ENCODE results near the gene KIF16B. TPM values are rescaled to one million over a fixed set of nuclear protein-coding genes. Genes with fewer than 3 reads are reported as not detected.
A peak's percentile ranks its signal among the peaks of the same experiment; 100 is the strongest.
"Not testable (repeated sequence)": the region's sequence is repeated elsewhere in the genome, so short reads cannot be mapped to it uniquely, and the experiment has no call there.

Gene KIF16B
- total RNA-seq, 2 donors from 2014 or later: 6.9 to 9.8 TPM

- ATAC-seq (replicated peaks): no peak
- Mint-ChIP-seq H3K27me3 (peaks cover 22% of the 10 kb centered on the region), H3K36me3 (ENCODE audit: low read depth) (no peaks in the 10 kb centered on the region), H3K4me3 (no peak overlapping the region), H3K27ac (no peak overlapping the region), H3K4me1 (no peaks in the 10 kb centered on the region), H3K9me3 (no peaks in the 10 kb centered on the region)
Observed at GRCh38 chr20:16606468-16607070, 33.3 kb upstream of the KIF16B start.

GRCh38 chr20:16601047-16601446 lies 27.8 kb upstream of the KIF16B start:
- H3K9me3 Mint-ChIP-seq: no peaks in the 10 kb centered on the region
- ATAC-seq (replicated peaks): no peak
- no peak overlapping the region for H3K27ac Mint-ChIP-seq
- H3K27me3 Mint-ChIP-seq: peaks cover 13% of the 10 kb centered on the region
- no peak overlapping the region for H3K4me3 Mint-ChIP-seq
- no peaks in the 10 kb centered on the region for H3K4me1 Mint-ChIP-seq
- H3K36me3 Mint-ChIP-seq (ENCODE audit: low read depth): no peaks in the 10 kb centered on the region

- H3K27ac Mint-ChIP-seq: no peak overlapping the region
- H3K4me1 Mint-ChIP-seq: no peaks in the 10 kb centered on the region
- no peaks in the 10 kb centered on the region for H3K9me3 Mint-ChIP-seq
- no peak overlapping the region for H3K4me3 Mint-ChIP-seq
- no peaks in the 10 kb centered on the region for H3K36me3 Mint-ChIP-seq (ENCODE audit: low read depth)
- peaks cover 19% of the 10 kb centered on the region for H3K27me3 Mint-ChIP-seq
- peak; percentile 95 for ATAC-seq (replicated peaks)
Observed at GRCh38 chr20:16599257-16599656, 26.0 kb upstream of the KIF16B start.

GRCh38 chr20:16596991-16597390 lies 23.7 kb upstream of the KIF16B start:
- no peak for ATAC-seq (replicated peaks)
- H3K4me3 Mint-ChIP-seq: no peak overlapping the region
- H3K27ac Mint-ChIP-seq: no peak overlapping the region
- no peaks in the 10 kb centered on the region for H3K36me3 Mint-ChIP-seq (ENCODE audit: low read depth)
- peaks cover 26% of the 10 kb centered on the region for H3K27me3 Mint-ChIP-seq
- H3K9me3 Mint-ChIP-seq: no peaks in the 10 kb centered on the region
- H3K4me1 Mint-ChIP-seq: no peaks in the 10 kb centered on the region

GRCh38 chr20:16596404-16596803 lies 23.2 kb upstream of the KIF16B start:
- peaks cover 23% of the 10 kb centered on the region for H3K27me3 Mint-ChIP-seq
- not testable (repeated sequence) for H3K9me3 Mint-ChIP-seq; ATAC-seq (replicated peaks); H3K27ac Mint-ChIP-seq; H3K36me3 Mint-ChIP-seq (ENCODE audit: low read depth); H3K4me1 Mint-ChIP-seq; H3K4me3 Mint-ChIP-seq

GRCh38 chr20:16595376-16595775 lies 22.1 kb upstream of the KIF16B start:
- H3K4me1 Mint-ChIP-seq: no peaks in the 10 kb centered on the region
- no peaks in the 10 kb centered on the region for H3K36me3 Mint-ChIP-seq (ENCODE audit: low read depth)
- H3K9me3 Mint-ChIP-seq: no peaks in the 10 kb centered on the region
- ATAC-seq (replicated peaks): no peak
- peaks cover 26% of the 10 kb centered on the region for H3K27me3 Mint-ChIP-seq
- H3K27ac Mint-ChIP-seq: no peak overlapping the region
- no peak overlapping the region for H3K4me3 Mint-ChIP-seq

- Mint-ChIP-seq H3K4me3 (no peak overlapping the region), H3K27ac (no peak overlapping the region), H3K4me1 (no peaks in the 10 kb centered on the region), H3K36me3 (ENCODE audit: low read depth) (no peaks in the 10 kb centered on the region), H3K27me3 (peaks cover 29% of the 10 kb centered on the region), H3K9me3 (no peaks in the 10 kb centered on the region)
- ATAC-seq (replicated peaks): no peak
Observed at GRCh38 chr20:16590041-16590633, 16.9 kb upstream of the KIF16B start.

- Mint-ChIP-seq H3K4me3 (no peak overlapping the region), H3K27me3 (peaks cover 31% of the 10 kb centered on the region), H3K9me3 (no peaks in the 10 kb centered on the region), H3K36me3 (ENCODE audit: low read depth) (no peaks in the 10 kb centered on the region), H3K27ac (no peak overlapping the region), H3K4me1 (no peaks in the 10 kb centered on the region)
- no peak for ATAC-seq (replicated peaks)
Observed at GRCh38 chr20:16589623-16590022, 16.4 kb upstream of the KIF16B start.

GRCh38 chr20:16588241-16588640 lies 15.0 kb upstream of the KIF16B start:
- no peak for ATAC-seq (replicated peaks)
- Mint-ChIP-seq H3K9me3 (no peaks in the 10 kb centered on the region), H3K4me1 (no peaks in the 10 kb centered on the region), H3K27ac (no peak overlapping the region), H3K27me3 (peaks cover 36% of the 10 kb centered on the region), H3K4me3 (no peak overlapping the region), H3K36me3 (ENCODE audit: low read depth) (no peaks in the 10 kb centered on the region)

- no peak for ATAC-seq (replicated peaks)
- peaks cover 40% of the 10 kb centered on the region for H3K27me3 Mint-ChIP-seq
- no peak overlapping the region for H3K4me3 Mint-ChIP-seq
- no peaks in the 10 kb centered on the region for H3K4me1 Mint-ChIP-seq
- no peaks in the 10 kb centered on the region for H3K36me3 Mint-ChIP-seq (ENCODE audit: low read depth)
- no peaks in the 10 kb centered on the region for H3K9me3 Mint-ChIP-seq
- no peak overlapping the region for H3K27ac Mint-ChIP-seq
Observed at GRCh38 chr20:16587066-16587465, 13.8 kb upstream of the KIF16B start.

GRCh38 chr20:16583474-16583873 lies 10.2 kb upstream of the KIF16B start:
- no peak overlapping the region for H3K4me3 Mint-ChIP-seq
- no peak overlapping the region for H3K27ac Mint-ChIP-seq
- no peaks in the 10 kb centered on the region for H3K4me1 Mint-ChIP-seq
- ATAC-seq (replicated peaks): no peak
- no peaks in the 10 kb centered on the region for H3K9me3 Mint-ChIP-seq
- no peaks in the 10 kb centered on the region for H3K36me3 Mint-ChIP-seq (ENCODE audit: low read depth)
- H3K27me3 Mint-ChIP-seq: peaks cover 35% of the 10 kb centered on the region

GRCh38 chr20:16581241-16581640 lies 8.0 kb upstream of the KIF16B start:
- no peaks in the 10 kb centered on the region for H3K36me3 Mint-ChIP-seq (ENCODE audit: low read depth)
- H3K27ac Mint-ChIP-seq: no peak overlapping the region
- no peak for ATAC-seq (replicated peaks)
- no peak overlapping the region for H3K4me3 Mint-ChIP-seq
- H3K9me3 Mint-ChIP-seq: no peaks in the 10 kb centered on the region
- peaks cover 22% of the 10 kb centered on the region for H3K27me3 Mint-ChIP-seq
- H3K4me1 Mint-ChIP-seq: no peaks in the 10 kb centered on the region

- Mint-ChIP-seq H3K36me3 (ENCODE audit: low read depth) (no peaks in the 10 kb centered on the region), H3K27ac (no peak overlapping the region), H3K4me1 (no peaks in the 10 kb centered on the region), H3K4me3 (no peak overlapping the region), H3K27me3 (peaks cover 22% of the 10 kb centered on the region), H3K9me3 (no peaks in the 10 kb centered on the region)
- no peak for ATAC-seq (replicated peaks)
Observed at GRCh38 chr20:16580620-16581019, 7.4 kb upstream of the KIF16B start.

GRCh38 chr20:16580147-16580546 lies 6.9 kb upstream of the KIF16B start:
- no peak overlapping the region for H3K27ac Mint-ChIP-seq
- no peaks in the 10 kb centered on the region for H3K36me3 Mint-ChIP-seq (ENCODE audit: low read depth)
- H3K4me1 Mint-ChIP-seq: peaks cover 3% of the 10 kb centered on the region
- no peaks in the 10 kb centered on the region for H3K9me3 Mint-ChIP-seq
- H3K4me3 Mint-ChIP-seq: no peak overlapping the region
- H3K27me3 Mint-ChIP-seq: peaks cover 22% of the 10 kb centered on the region
- ATAC-seq (replicated peaks): no peak

- no peaks in the 10 kb centered on the region for H3K36me3 Mint-ChIP-seq (ENCODE audit: low read depth)
- peaks cover 6% of the 10 kb centered on the region for H3K4me1 Mint-ChIP-seq
- H3K27me3 Mint-ChIP-seq: peaks cover 4% of the 10 kb centered on the region
- H3K9me3 Mint-ChIP-seq: no peaks in the 10 kb centered on the region
- ATAC-seq (replicated peaks): no peak
- no peak overlapping the region for H3K27ac Mint-ChIP-seq
- H3K4me3 Mint-ChIP-seq: peak overlapping the region; percentile 98
Observed at GRCh38 chr20:16576219-16576618, 3.0 kb upstream of the KIF16B start.

All from activated T-helper 17 cell treated with anti-CD3 and anti-CD28 coated beads, Interleukin-2, amount 50 U/mL, for 72 hours (primary cell).